HG02884 (cell line): Measurements from ENCODE around the gene IL19.
"Not testable (repeated sequence)": the region's sequence is repeated elsewhere in the genome, so short reads cannot be mapped to it uniquely, and the experiment has no call there.

Source experiments
- ATAC-seq: cut with Tn5 transposase; IDR thresholded peaks from one replicate; pipeline ENCODE4 v1.9.1; 2021; ENCODE audit warnings: mild to moderate bottlenecking, moderate library complexity; ENCODE audit not compliant: unreplicated experiment

The IL19 gene

DNA sequence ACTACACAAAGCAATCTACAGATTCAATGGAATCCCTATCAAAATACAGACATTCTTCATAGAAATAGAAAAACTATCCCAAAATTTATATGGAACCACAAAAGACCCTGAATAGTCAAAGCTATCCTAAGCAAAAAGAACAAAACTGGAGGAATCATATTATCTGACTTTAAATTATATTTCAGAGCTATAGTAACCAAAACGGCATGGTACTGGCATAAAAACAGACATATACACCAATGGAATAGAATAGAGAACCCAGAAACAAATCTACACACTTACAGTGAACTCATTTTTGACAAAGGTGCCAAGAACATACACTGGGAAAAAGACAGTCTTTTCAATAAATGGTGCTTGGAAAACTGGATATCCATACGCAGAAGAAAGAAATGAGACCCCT is 82.1 kb downstream of the IL19 start:
- not testable (repeated sequence) for ATAC-seq

DNA sequence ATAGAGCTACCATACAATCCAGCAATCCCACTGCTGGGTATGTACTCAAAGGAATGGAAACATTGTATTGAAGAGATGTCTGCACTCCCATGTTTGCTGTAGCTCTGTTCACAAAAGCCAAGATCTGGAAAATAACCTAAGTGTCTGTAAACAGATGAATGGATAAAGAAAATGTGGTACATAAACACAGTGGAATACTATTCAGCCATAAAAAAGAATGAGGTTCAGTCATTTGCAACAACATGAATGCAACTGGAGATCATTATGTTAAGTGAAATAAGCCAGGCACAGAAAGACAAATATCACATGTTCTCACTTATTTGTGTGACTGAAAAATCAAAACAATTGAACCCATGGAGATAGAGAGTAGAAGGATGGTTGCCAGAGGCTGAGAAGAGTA is 83.1 kb downstream of the IL19 start:
- ATAC-seq = not testable (repeated sequence)

DNA sequence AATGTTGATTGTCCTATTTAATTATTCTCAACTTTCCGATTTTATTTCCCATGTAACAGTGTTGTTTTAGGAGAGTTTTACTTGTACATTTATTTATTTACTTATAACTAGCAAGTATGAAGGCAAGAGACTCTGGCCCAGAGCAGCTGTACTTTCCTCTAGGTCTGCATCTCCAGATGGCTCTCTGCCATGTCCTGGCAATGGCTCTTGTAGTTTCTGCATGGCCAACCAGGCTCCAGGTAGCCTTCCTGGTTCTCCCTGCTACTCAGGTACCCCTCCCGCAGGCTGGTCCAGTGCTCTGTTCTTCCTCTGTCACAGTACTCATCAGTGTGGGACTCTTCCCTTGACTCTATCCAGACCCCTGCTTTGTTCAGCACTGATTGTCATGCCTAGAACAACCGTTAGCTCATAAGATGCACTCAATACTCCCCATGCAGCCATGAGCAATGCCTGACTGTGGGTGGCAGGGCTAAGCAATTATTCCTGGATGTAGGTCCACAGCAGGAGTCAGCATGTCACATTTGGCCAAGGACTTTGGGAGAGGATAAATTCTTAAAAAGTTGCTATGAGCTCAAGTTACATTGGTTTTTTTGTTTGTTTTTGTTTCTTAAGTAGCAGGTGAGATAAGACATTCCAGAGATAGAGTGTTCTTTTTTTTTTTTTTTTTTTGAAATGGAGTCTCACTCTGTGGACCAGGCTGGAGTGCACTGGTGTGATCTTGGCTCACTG is 84.0 kb downstream of the IL19 start:
- no peak for ATAC-seq

DNA sequence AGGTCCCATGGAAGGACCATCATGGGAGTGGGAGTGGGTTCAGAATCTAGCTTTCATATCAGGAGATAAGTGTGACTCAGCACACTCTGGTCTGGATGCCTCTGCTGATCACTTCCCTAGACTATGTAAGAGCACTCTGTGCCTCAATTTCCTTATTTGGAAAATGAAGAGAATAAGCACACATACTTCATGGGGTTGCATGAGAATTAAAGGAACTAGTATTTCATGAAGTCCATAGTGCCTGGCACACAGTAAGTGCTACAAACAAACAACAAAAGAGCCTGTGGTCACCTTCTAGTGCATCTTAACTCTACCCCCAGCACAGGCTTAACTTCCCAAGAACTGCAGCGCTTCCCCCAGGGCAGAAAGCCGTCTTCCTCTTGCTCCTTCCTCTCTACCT is 85.3 kb downstream of the IL19 start:
- ATAC-seq = no peak

DNA sequence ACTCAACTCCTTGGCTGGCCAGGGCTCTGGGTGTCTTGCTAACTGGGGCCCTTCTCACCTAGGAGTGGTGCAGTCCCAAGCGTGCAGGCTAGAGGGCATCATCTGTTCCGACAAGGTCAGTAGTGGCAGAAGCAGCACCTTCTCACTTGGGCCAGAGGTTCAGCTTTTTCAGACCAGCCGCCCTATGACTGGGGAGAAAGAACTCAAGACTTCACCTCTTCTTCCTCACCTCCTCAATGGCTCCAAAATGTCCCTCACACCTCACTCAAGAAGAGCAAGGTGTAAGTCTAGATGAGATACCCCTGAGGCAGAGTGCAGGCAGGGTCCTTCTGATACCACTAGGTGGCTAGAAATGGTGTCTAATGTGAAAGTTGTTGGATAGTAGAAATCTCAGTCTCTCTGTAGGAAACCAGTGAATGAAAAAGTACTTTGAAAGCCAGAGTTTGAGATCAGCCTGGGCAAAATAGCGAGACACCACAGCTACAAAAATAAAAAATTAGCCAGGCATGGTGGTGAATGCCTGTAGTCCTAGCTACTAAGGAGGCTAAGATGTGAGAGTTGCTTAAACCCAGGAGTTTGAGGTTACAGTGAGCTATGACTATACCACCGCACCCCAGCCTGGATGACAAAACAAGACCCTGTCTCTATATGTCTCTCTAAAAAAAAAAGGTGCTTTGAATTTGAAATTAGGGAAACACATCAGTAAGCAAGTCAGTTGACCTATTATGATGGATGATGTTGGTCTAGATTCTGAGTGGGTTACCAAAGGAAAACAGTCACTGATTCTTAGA is 86.3 kb downstream of the IL19 start:
- no peak for ATAC-seq

DNA sequence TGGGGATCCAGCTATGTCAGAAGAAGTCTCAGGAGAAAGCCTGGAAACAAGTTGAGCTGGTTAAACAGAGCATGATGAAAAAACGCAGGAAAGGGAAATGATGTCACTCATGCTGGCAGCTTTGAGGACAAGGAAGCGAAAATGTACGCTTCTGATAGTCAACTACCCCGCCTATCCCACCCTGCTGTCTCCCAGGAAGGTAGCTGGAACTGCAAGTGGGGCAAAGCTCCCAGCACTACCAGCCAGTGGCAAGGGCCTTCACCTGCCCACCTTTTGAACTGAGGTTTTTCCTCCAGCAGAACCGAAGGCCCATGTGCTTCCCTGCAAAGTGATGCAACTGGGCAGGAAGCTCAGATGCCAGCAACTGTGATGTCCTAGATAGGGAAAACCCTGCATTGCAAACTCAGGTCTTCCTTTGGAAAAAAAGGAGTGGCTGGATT is 88.5 kb downstream of the IL19 start:
- no peak for ATAC-seq

DNA sequence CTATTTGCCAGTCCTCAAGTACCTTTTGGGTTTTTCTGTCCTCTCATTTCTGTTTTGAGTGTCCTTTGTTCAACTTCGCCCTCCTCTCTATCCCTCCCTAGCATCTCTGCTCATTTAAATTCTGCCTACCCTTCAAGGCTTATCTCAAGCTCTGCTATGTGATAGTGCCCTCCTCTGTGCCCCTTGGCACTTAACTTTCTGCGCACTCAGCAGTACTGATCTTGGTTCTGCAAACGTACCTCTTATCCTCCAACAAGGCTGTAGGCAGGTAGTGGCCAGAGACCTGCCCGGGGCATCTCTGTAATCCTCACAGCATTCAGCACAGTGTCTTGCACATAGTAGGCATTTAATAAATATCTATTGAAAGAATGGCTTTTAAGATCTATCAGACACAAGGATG is 89.6 kb downstream of the IL19 start:
- ATAC-seq = no peak

DNA sequence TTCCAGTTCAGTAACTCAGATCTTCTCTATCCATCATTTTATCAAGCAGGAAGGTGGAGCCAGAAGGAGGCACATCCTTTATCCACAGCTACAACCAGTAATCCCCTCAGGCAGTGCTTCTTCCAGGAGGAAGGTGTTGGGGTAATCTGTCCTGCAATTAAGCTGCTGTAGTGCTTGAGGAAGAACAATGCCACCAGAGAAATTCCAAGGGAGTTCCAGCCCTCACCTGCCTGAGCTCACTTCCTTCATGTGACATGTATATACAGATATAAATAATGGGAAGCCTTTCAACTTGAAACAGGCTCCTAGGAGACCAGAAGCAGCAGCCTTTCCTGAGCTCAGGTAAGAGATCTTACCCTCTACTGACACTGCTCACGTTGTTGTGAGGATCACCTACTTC is 92.7 kb downstream of the IL19 start:
- ATAC-seq = no peak

DNA sequence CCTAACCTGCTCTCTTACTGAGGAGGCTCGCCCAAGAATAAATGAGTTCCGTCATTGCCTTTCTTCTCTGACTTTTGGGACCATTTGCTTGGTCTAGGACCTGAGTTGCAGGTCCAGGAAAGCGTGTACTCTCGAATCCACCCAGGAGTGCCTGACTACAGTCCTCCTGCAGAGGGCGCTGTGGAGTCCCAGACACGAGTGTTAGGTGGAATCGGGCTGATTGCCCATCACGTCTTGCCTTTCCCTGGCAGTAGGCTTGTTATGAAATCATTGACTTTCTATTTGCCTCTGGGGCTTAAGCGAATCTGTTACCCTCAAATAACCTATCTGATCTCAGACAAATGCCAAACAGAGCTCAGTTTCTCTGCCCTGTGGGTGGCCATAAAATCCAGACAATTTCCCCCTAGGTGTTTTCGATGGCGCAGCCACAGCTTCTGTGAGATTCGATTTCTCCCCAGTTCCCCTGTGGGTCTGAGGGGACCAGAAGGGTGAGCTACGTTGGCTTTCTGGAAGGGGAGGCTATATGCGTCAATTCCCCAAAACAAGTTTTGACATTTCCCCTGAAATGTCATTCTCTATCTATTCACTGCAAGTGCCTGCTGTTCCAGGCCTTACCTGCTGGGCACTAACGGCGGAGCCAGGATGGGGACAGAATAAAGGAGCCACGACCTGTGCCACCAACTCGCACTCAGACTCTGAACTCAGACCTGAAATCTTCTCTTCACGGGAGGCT is 94.5 kb downstream of the IL19 start, which contains the start of gene IL20:
IL20 (plus strand) TSS at position 685 of the 733 bp plus-strand sequence. CDS start 230 bp downstream, outside the sequence.
- no peak for ATAC-seq

DNA sequence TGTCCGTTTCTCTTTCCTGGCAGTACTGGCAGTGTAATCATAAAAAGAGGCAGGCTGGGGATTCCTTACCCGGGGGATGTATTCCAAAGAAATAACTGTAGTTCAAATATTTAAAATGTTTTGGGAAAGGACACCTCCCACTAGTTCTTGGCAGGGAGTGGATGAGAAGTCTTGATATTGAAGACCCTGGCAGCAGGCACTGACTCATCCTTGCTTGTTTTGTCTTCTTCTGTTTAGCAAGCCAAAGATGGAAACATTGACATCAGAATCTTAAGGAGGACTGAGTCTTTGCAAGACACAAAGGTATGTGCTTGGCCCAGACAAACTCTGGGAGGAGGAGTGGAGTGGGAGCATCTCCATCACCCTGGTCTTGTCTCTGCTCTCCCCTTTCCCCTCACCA is 95.5 kb downstream of the IL19 start:
- no peak for ATAC-seq

DNA sequence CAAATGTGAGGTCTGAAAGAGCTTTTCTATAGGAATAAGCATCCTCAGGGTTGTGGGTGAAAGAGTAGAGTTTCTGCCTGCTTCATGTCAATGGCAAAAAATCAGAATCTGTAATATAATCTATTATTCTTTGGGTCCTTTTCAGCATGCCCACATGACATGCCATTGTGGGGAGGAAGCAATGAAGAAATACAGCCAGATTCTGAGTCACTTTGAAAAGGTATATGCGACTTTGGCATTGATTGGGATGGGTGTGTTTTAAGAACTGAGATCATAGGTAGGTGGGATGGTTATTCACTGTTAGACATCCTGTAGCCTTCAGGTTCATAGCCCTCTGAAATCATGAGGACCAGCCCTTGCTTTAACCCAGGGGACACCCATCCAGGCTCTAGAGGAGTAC is 96.7 kb downstream of the IL19 start:
- ATAC-seq = no peak

DNA sequence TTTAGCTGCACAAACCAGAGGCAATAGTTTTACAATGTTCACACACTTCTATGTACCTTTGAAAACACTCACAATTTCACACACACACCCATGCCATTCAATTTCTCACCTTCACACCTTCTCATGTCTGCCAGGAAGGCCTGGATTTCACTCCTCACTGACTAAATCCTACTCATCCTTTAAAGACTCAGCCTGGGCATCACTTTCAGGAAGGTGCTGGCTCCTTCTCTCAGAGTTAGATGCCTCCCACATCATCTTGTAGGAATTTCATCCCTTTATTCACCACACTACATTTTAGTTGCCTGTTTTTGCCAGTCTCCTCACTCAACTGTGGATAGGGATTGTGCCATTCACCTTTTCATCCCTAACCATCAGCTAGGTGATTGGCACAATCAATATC is 97.1 kb downstream of the IL19 start:
- ATAC-seq = no peak

DNA sequence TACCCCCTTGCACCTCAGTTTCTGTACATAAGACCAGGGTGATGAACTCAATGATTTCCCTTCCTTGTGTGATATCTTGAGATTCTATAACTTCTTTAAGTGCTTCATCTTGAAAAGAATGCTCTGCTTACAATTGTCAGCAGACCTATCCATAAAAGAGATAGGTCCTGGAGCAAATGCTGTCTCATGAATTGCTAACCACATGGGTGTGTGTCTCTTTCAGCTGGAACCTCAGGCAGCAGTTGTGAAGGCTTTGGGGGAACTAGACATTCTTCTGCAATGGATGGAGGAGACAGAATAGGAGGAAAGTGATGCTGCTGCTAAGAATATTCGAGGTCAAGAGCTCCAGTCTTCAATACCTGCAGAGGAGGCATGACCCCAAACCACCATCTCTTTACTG is 97.7 kb downstream of the IL19 start:
- no peak for ATAC-seq

DNA sequence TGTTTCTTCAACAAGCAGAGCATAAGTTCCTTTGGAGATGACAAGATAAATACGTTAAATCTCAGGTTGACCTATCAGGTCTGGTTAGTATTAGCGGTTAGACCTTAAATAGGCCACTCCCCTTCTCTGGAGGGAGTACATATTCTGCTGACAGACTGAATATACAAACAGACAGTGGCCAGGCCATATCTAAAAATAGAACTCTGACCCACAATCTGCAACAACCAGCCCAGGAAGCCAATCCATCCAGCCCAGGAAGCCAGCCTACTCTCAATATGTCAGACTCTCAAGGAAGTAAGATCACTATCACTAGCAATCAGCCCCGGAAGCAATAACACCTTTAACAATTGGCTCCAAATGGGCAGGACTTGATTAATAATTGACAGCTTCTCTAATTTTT is 101.6 kb downstream of the IL19 start:
- no peak for ATAC-seq

DNA sequence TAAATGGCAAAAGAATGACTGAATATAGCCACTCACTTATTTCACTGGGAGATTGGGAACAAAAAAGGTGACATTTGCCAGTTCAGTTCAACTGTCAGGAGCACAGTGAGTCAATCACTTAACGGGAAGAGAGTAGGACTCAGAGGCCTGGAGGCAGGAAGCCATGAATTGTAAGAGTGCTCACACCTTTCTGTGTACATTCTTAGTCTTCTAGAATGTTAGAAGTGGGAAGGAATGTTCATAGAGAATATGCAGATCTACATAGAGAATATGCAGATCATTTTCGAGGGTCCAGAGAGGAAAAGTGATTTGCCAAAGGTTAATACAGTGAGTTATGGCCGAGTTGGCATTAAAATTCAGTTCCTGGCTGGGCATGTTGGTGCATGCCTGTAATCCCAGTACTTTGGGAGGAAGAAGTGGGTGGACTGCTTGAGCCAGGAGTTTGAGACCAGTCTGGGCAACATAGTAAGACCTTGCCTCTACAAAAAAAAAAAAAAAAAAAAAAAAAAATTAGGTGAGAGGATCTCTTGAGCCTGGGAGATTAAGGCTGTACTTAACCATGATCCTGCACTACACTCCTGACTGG is 103.1 kb downstream of the IL19 start:
- ATAC-seq = no peak

DNA sequence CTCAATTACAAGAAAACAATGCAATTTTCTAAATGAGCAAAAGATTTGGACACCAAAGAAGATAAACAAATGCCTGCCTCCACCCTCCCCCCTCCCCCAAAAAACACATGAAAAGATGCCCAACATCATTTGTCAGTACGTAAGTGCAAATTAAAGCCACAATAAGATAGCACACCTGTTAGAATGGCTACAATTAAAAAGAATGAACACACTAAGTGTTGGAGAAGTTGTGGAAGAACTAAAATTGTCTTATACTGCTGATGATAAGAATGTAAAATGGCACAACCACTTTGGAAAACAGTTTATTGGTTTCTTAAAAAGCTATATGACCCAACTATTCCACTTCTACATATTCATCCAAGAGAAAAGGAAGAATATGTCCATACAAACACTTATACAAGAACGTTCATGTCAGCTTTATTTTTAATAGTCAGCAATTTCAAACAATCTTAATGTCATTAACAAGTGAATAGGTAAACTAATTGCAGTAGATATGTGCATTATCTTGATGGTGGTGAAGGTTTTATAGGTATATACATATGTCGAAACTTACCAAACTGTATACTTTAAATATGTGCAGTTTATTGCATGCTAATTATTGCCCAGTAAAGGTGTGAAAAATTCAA is 105.3 kb downstream of the IL19 start:
- no peak for ATAC-seq

DNA sequence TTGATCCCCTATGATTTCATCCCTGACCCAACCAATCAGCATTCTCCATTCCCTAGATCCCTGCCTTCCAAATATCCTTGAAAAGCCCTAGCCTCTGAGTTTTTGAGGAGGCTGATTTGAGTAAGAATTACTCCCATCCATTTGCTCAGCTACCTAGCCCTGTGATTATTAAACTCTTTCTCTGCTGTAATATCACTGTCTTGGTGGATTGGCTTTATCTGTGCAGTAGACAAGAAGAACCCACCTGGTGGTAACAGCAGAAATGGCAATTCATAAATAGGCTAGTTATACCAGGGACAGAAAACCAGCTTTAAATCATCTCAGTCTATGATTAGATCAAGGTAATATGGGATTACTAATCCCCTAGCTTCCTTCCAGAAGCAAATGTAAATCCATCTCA is 107.9 kb downstream of the IL19 start:
- no peak for ATAC-seq

DNA sequence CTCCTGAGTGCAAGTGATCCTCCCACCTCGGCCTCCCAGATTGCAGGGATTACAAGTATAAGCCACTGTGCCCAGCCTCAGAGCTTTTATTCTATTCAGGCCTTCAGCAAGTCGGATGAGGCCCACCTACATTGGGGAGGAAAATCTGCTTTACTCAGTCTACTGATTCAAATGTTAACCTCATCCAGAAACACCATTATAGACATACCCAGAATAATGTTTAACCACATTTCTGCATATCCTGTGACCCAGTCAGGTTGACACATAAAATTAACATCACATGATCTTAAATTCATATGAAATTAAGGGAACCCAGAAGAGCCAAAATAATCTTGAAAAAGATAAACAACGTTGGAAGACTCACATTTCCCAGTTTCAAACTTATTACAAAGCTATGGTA is 109.7 kb downstream of the IL19 start:
- ATAC-seq = no peak

DNA sequence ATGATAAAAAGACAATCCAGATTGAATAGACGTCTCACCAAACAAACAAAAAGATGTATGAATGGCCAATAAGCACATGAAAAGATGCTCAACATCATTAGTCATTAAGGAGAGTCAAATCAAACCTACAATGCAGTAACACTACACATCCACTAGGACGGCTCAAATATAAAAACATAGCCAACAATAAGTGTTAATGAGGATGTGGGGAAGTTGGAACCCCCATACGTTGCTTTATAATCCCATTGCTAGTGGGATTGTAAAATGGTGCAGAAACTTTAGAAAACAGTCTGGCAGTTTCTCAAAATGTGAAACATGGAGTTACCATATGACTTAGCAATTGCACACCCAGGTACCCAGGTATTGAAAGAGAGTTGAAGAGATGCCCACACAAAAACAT is 112.0 kb downstream of the IL19 start:
- ATAC-seq = no peak

DNA sequence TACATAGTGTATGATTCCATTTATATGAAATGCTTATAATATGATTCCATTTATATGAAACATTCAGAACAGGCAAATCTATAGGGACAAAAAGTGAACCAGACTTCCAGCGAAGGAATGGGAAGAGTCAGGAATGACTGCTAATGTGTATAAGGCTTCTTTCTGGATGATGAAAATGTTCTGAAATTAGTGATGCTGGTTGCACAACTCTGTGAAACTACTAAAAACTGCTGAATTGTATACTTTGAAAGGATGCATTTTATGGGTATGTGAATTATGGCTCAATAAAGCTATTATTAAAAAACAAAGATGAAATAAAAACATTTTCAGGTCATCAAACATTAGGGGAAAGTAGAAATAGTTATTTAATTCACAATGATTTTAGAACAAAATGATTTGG is 112.6 kb downstream of the IL19 start:
- no peak for ATAC-seq

DNA sequence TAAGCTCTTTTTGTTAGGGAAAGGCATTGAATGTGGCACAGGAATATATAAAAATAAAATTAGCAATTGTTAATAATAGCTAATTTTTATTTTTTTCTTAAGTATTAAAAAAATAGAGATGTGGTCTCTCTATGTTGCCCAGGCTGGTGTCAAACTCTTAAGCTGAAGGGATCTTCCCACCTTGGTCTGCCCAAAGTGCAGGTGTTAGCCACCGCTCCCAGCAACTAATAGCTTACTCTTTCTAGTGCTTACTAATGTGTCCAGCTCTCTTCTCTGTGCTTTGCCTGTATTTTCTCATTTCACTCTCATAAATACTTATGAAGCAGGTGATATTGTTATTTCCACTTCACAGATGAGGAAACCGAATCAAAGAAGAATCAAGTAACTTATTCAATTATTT is 113.3 kb downstream of the IL19 start:
- no peak for ATAC-seq
